NCI-H2171 (cell line): ENCODE results near the gene CALM3.

ENCODE experiments used
- DNase-seq: peaks from one replicate; lab custom pipeline; 2025; lab: John Stamatoyannopoulos, UW

CALM3 gene

DNA sequence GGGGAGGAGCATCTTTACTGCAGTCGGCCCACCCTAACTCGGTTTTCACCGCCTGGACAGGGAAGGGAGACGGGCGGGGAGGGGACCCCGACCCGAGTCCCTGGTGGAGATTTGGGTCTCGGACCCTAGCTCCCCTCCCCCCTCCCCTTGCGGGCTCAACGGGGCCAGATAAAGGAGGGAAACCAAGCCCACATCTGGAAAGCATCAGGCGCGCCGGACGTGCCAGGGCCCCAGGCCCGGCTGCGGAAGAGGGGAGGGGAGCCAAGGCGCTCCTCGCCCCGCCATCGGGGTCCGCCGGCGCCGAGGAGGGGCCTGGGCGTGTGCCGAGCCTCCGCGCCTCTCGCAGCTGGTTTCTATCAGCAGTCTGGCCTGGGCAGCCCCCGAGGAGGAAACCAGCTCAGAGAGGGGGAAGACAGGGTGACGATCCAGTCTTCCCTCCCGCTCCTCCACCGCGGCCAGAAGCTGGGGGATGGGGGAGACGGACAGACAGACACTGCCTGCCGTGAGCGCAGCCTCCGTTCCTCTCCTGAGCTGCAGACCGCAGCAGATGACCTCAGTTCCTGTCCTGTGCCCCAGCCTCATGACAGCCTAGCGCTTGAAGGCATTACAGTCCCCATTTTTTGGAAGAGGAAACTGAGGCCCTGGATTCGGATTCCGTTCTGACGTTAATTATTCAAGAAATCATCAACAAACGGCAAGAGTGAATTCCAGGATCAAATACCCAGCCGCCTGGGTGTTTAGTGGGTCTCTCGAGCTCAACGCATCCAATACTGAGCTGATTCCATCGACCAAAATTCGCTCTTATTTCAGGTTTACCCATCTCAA is 38.4 kb downstream of the CALM3 start:
- DNase-seq: no peak

DNA sequence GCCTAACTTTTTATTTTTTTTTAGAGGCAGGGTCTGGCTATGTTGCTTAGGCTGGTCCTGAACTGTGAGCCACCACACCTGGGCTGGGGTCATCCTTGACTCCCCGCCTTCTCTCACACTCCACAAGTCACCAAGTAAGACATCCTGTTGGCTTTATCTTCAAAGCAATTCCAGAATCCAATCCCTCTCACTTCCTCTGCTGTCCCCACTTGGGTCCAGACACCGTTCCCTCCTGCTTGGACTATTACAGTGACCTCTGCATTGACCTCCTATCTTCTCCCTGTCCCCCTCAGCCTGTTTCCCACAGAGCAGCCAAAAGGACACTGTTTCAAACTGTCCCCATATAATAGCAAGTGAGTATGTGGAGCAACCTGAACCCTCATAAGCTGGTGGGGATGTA is 39.5 kb downstream of the CALM3 start:
- DNase-seq: no peak

DNA sequence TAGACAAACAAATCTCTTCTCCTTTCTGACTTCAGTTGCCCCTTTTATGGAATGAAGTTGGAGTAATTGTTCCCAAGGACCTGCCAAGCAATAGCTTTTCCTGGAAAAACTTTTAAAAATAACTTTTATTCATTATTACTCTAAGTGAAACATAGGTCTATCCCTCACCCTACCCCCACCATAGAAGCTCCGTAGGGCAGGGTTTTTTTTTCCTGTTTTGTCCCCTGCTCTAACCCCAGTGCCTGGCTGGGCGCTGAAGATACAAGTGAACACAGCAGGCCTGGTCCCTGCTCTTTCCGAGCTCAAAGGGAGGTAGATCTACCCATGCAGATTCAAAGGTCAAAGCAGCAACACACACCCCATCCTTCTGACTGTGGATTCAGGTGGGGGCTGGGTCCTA is 43.6 kb downstream of the CALM3 start:
- DNase-seq: no peak

DNA sequence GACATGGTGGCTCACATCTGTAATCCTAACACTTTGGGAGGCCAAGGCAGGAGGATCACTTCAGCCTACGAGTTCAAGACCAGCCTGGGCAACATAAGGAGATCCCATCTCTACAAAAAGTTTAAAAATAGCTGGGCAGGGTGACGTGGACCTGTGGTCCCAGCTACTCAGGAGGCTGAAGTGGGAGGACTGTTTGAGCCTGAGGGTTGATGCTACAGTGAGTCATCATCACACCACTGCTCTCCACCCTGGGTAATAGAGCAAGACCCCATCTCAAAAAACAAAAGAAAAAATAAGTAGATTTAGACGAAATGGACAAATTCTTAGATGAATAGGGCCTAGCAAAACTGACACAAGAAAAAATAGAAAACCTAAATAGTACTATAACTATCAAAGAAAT is 45.3 kb downstream of the CALM3 start:
- DNase-seq: no peak

DNA sequence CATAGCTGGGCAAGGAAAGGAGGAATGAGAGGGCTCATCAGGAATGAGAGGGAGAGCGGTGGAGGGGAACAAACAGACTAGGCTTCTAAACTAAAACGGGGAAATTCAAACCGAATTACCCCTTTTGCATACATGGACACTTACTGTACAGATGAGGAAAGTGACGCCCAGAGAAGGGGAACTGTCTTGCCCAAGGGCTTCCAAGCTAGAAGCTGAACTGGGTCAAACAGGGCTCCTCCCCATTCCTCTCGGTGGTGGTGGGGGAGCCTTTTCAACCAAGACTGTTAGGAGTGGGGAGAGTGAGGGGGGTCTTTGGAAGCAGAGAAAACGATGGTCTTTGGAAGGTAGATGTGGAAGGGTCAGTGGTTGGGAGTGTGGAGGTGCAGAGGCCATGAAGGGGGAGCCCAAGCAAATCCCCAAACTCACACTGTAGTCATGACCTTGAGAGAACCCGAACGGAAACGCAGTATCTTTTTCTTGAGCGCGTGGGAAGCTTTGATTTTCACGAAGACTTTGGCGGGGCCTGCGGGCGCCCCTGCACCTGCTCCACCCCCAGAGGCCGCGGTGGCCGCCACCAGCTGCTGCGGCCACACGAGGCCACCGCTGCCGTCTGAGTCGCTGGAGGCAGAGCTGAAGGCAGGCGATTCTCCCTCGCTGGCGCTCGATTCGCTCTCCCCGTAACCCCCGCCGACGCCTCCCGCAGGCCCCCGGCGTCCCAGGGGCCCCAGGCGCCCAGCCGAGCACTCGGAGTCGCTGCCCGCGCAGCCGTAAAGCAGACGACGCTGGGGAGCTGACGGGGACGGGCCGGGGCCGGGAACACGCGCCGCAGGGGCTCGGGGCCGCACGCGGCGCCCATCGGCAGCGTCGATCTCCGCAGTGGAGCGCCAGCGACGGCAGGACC is 47.2 kb downstream of the CALM3 start:
- no peak for DNase-seq

DNA sequence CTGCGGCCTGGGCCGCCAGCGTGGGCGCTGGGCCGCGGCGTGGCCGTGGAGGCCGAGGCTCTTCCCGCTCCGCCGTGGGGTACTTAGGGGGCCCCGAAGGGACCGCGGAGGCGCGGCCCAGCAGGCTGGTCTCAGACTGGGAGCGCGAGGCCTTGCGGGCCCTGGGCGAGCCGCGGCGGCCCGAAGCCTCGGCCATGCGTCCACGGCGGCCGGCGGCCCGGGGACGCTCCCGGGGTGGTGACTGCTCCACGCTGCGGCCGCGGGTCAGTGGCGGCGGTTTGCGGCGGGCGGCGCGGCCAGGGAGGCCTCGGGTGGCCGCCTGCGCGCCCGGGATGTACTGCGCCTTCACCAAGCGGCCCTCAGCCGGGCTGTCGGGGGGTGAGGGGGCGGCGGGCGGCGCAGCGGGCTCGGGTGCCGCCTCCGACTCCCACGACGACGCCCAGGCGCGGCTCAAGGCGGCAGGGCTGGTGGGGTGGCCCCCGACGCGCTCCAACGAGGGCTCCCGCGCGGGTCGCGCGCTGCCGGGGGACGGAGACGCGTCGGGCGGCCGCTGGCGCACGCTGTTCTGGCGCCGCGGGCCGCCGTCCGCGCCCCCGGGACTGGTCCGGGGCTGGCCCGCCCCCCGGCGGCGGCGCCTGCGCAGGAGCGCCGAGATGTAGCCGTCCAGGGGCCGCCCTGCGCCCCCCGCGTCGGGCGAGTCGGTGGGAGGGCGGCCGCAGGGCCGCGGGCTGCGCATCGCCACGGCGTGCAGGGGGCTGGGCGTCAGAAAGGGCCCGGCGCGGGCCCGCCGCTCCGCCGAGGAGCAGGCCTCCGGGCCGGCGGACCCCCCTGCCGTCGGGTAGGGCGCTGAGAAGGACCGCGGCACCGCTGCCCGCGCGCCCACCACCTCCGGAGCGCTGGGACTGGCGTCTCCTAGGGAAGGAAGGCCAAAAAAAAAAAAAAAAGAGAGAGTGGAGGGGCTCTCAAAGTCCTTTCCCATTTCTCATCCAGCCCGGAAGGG is 48.1 kb downstream of the CALM3 start:
- DNase-seq: no peak

DNA sequence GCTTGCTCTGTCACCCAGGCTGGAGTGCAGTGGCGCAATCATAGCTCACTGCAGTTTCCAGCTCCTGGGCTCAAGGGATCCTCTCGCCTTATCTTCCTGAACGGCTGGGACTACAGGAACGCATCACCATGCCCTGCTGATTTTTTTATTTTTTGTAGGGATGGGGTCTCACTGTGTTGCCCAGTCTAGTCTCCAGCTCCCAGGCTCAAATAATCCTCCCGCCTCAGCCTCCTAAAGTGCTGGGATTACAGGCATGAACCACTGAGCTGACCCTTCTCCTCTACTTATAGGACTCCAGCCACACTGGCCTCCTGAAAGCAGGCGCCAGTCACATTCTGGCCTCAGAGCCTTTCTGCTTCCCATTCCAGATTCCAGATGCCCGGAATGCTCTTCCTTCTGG is 49.3 kb downstream of the CALM3 start:
- no peak for DNase-seq

DNA sequence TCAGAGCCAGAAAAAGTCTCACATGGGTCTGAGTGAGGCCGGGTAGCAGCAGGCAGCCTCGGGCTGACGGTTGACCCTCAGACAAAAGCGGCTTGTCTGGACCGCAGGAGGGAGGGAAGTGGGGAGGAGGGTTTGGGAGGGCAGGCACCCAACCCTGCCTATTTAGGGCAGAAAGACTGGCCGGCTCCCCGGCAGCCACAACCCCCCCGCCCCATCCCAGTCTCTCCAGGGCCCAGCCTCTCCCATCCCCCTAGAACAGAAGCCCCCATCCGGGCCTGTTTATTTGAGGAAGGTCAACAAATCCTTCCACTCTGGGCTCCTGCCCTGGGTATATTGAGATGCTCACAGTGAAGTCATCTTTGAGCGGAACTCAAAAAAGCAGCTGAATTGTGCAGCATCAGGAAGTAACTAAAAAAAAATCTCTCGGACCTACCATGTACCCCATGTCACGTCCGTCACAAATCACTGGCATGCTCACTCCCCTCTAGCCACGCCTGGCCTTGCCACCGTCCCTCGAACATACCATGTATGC is 53.6 kb downstream of the CALM3 start:
- no peak for DNase-seq

DNA sequence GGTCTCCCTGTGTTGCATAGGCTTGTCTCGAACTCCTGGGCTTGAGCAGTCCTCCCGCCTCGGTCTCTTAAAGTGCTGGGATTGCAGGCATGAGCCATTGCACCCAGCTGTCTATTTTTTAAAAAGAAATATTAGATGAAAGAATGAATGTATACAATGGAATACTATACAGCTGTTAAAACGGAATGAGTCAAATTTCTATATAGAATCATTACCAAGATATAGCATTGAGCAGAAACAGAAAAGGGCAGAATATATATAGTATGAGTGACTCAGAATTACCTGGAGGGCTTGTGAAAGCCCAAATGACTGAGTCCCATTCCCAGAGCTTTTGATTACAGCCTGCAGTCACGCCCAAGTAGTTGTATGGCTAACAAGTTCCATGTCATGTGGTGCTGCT is 55.4 kb downstream of the CALM3 start:
- DNase-seq: no peak

DNA sequence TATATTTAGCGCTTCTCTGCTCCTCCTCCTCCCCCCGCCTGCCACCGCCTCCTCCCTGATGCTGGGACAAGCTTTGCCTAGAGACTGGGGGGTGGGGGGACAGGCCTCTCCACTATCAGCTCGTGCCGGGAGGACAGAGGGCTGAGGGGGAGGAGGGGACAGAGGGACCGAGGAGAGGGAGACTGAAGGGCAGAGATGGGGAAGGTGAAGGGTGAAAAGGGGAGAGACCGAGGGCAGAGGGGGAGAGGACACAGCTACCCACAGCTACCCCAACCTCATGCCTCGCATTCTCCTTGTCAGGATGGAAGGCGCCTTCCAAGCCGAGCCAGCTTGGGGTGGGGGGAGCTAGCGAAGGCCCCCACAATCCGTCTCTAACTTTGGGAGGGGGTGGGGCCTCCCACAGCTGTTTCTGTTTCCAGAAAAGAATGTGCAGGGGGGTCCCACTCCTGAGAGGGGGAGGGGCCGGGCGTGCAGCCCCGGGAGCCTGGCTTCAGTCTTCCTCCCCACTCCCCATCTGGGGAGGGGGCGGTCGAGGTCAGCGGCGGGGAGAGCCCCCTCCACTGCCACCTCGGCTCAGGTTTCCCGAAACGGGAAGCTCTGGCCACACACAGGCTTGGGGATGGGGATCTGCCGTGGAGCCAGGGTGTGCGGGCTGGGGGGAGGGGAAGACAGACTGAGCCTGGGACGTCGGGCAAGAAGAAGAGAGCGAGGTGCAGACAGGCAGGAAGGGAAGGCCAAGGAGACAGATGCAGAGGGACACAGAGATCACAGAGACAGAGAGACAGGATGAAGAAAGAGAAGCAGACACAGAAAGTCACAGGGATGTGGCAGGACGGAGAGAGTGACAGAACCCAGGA is 58.2 kb downstream of the CALM3 start:
- no peak for DNase-seq

DNA sequence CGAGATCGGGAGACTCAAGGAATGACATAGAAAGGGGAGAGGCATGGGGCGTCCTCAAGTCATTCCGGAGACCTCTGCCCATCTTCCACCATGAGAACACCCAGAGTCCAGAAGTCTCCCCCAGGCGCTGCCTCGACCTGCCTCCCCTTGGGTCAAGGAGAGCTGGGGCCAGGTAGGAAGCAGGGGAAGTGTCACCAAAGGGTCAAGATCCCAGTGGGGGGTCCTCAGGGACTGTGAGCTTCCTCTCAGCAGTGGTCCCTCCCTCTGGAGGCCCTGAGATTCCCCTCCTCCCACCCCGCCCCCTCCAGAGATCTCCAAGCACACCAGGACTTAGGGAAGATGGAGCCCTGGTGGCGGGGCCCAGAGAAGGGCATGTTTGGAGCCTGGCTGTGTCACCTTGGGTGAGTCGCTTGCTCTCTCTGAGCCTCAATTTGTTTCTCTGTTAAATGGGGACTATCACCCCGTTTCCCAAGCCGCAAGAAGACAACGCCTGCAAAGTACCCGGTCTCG is 58.9 kb downstream of the CALM3 start:
- DNase-seq: no peak
